HG03558 (cell line): Measurements from ENCODE around the gene MYL6B.

Experiments
- ATAC-seq: cut with Tn5 transposase; IDR thresholded peaks from one replicate; pipeline ENCODE4 v1.9.1; 2021; ENCODE audit warnings: moderate number of reproducible peaks; ENCODE audit not compliant: unreplicated experiment; ENCODE audit errors: extremely low read depth

MYL6B gene

GRCh38 chr12:56202838-56203237 is 50.5 kb downstream of the MYL6B start:
- ATAC-seq: no peak

- no peak for ATAC-seq
Measured at GRCh38 chr12:56204275-56204674, 51.9 kb downstream of the MYL6B start.

GRCh38 chr12:56205445-56205844 is 53.1 kb downstream of the MYL6B start:
- no peak for ATAC-seq

- no peak for ATAC-seq
Measured at GRCh38 chr12:56206452-56207166, 54.2 kb downstream of the MYL6B start.
